Measurements from ENCODE around the gene NOSIP. TPM values are rescaled to one million over a fixed set of nuclear protein-coding genes. Genes with fewer than 3 reads are reported as not detected.

The NOSIP gene
- polyA plus RNA-seq, 1 of the 3 experiments (the other 2 are of a cell fraction), result 128 TPM

DNA sequence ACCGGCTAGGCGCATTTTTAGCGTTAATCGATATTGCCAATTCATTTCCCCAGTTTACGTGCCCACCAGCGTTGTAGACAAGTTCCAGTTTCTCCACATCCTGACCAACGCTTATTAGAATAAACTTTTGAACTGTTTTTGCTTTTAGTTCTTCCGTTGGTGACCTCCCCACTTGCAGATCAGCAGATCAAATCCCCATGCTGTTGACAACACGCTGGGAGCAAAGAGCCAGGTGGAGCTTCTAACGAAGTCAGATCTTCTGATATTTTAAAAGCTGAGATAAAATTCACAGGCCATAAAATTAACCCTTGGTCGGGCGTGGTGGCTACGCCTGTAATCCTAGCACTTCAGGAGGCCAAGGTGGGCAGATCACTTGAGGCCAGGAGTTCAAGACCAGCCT is 31.3 kb downstream of the NOSIP start:
- Histone ChIP-seq H3K4me2 (no peak overlapping the region), H3K27ac (ENCODE audit: low read depth in 2 of 2, low read length in 1 of 2) (no peak overlapping the region), H3K36me3 (replicated peaks in 1 of 2; ENCODE audit: control insufficient read depth in 1 of 2, insufficient read depth in 2 of 2, low read length in 1 of 2) (no peaks in the 10 kb centered on the region), H3K4me3 (ENCODE audit: low read depth in 2 of 2, low read length in 1 of 2) (no peak overlapping the region), H3K27me3 (ENCODE audit: insufficient read depth) (no peaks in the 10 kb centered on the region), H3K79me2 (ENCODE audit: insufficient read depth) (no peaks in the 10 kb centered on the region), H3K9me2 (no peaks in the 10 kb centered on the region), H2AFZ (ENCODE audit: low read depth) (no peak overlapping the region), H3K4me1 (ENCODE audit: control insufficient read depth in 1 of 2, insufficient read depth in 2 of 2, low read depth in 1 of 2, low read length in 1 of 2) (no peaks in the 10 kb centered on the region), H4K20me1 (ENCODE audit: insufficient read depth) (no peaks in the 10 kb centered on the region), H3K9ac (no peak overlapping the region), H3F3A (replicated peaks; ENCODE audit: insufficient read depth) (peaks cover 22% of the 10 kb centered on the region), H3K9me3 (no peaks in the 10 kb centered on the region)
- 86% methylated on average over 13 of the region's 13 CpGs for WGBS (ENCODE audit: low lambda C conversion rate)
- ChIA-PET POLR2A (interaction anchor here (0.6 to 1.7 kb wide), 2 partner anchors 28 to 53 kb away, joined by 3 to 4 read pairs; partner anchors contain the start of gene RPS11), CTCF (interaction anchor here (1.4 to 10.0 kb wide), 4 partner anchors 13 to 76 kb away, joined by 3 to 87 read pairs (median 31); partner anchors contain the start of gene FLT3LG)
- no peak for DNase-seq
- TF ChIP-seq TEAD4 (IDR thresholded peaks at IDR 0.05; ENCODE audit: borderline replicate concordance, insufficient read depth), result no peak
- no peak for TF ChIP-seq EZH2phosphoT487 (IDR thresholded peaks at IDR 0.05; ENCODE audit: borderline replicate concordance, low read depth)
- no peak for TF ChIP-seq RAD21 (IDR thresholded peaks at IDR 0.05; ENCODE audit: low read length)
- TF ChIP-seq, protein P1, sequence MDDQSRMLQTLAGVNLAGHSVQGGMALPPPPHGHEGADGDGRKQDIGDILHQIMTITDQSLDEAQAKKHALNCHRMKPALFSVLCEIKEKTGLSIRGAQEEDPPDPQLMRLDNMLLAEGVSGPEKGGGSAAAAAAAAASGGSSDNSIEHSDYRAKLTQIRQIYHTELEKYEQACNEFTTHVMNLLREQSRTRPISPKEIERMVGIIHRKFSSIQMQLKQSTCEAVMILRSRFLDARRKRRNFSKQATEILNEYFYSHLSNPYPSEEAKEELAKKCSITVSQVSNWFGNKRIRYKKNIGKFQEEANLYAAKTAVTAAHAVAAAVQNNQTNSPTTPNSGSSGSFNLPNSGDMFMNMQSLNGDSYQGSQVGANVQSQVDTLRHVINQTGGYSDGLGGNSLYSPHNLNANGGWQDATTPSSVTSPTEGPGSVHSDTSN (IDR thresholded peaks at IDR 0.05), result no peak

DNA sequence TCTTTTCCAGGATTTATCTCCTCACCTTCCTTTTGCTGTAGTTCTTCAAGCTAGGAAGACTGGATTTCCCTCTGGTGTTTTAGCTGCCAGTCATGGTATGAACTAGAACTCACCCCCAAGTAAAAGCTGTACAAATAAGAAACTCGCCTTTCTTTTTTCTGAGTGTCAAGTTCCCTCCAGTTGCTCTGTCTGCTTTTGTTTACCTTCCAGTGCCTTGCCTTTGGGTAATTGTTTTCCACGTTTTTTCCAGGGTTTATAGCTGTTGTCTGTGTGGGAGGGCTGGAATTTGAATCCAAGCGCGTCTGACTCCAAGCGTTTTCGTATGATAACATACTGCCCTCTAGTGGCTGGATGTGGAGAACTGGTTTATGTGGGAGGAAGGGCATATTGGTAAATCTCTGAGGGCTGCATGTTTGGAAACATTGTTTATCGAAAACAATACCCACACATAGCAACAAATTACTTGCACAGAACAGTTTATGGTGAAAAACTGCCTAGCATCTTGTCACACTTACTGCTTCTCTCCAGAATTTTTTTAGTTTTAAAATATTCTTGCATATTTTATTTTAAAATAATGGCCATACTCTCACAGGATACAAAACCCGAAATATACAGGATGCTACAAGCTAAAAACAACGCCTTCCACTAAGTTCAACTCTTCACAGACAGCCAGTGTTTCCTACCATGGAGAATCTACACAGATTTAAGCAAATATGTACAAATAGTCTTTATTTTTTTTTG is 33.4 kb downstream of the NOSIP start:
- H3K27ac ChIP-seq (ENCODE audit: low read depth in 2 of 2, low read length in 1 of 2), result no peak overlapping the region
- CTCF ChIA-PET, result interaction anchor here (0.6 to 10.0 kb wide), 33 partner anchors 9 to 322 kb away, joined by 3 to 87 read pairs (median 5); partner anchors contain the start of genes FCGRT, FLT3LG, NOSIP and PIH1D1
- H4K20me1 ChIP-seq (ENCODE audit: insufficient read depth), result no peaks in the 10 kb centered on the region
- no peak overlapping the region for H3K9ac ChIP-seq
- peaks cover 22% of the 10 kb centered on the region for H3F3A ChIP-seq (replicated peaks; ENCODE audit: insufficient read depth)
- H3K4me1 ChIP-seq (ENCODE audit: control insufficient read depth in 1 of 2, insufficient read depth in 2 of 2, low read depth in 1 of 2, low read length in 1 of 2), result no peaks in the 10 kb centered on the region
- WGBS (ENCODE audit: low lambda C conversion rate), result 12% methylated on average over 9 of the region's 9 CpGs
- H2AFZ ChIP-seq (ENCODE audit: low read depth), result peak overlapping the region; percentile 77; the same call in 1 of the 2 replicates
- H3K9me2 ChIP-seq, result no peaks in the 10 kb centered on the region
- no peaks in the 10 kb centered on the region for H3K36me3 ChIP-seq (replicated peaks in 1 of 2; ENCODE audit: control insufficient read depth in 1 of 2, insufficient read depth in 2 of 2, low read length in 1 of 2)
- no peaks in the 10 kb centered on the region for H3K27me3 ChIP-seq (ENCODE audit: insufficient read depth)
- H3K79me2 ChIP-seq (ENCODE audit: insufficient read depth), result no peaks in the 10 kb centered on the region
- POLR2A ChIA-PET, result interaction anchor here (0.7 to 1.6 kb wide), 4 partner anchors 16 to 51 kb away, joined by 3 to 8 read pairs (median 4); partner anchors contain the start of gene RPS11
- no peaks in the 10 kb centered on the region for H3K9me3 ChIP-seq
- DNase-seq, result peak; percentile 83
- H3K4me3 ChIP-seq (ENCODE audit: low read depth in 2 of 2, low read length in 1 of 2), result peak overlapping the region in 1 of 2 experiments; percentile 33; a peak in 1 of 4 replicates
- H3K4me2 ChIP-seq, result no peak overlapping the region
- no peak for TF ChIP-seq USF1 (IDR thresholded peaks at IDR 0.05; ENCODE audit: borderline replicate concordance, low read depth)
- TF ChIP-seq MXI1 (IDR thresholded peaks at IDR 0.05; ENCODE audit: low read depth, low read length), result peak; percentile 69; the same call in 1 of the 2 replicates
- no peak for TF ChIP-seq TEAD4 (IDR thresholded peaks at IDR 0.05; ENCODE audit: borderline replicate concordance, insufficient read depth)
- TF ChIP-seq, protein P2, sequence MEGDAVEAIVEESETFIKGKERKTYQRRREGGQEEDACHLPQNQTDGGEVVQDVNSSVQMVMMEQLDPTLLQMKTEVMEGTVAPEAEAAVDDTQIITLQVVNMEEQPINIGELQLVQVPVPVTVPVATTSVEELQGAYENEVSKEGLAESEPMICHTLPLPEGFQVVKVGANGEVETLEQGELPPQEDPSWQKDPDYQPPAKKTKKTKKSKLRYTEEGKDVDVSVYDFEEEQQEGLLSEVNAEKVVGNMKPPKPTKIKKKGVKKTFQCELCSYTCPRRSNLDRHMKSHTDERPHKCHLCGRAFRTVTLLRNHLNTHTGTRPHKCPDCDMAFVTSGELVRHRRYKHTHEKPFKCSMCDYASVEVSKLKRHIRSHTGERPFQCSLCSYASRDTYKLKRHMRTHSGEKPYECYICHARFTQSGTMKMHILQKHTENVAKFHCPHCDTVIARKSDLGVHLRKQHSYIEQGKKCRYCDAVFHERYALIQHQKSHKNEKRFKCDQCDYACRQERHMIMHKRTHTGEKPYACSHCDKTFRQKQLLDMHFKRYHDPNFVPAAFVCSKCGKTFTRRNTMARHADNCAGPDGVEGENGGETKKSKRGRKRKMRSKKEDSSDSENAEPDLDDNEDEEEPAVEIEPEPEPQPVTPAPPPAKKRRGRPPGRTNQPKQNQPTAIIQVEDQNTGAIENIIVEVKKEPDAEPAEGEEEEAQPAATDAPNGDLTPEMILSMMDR (IDR thresholded peaks at IDR 0.05), result peak; percentile 87
- TF ChIP-seq RAD21 (IDR thresholded peaks at IDR 0.05; ENCODE audit: low read length), result peak; percentile 94
- no peak for TF ChIP-seq GABPA (IDR thresholded peaks at IDR 0.05; ENCODE audit: low read depth)
- TF ChIP-seq SMC3 (IDR thresholded peaks at IDR 0.05; ENCODE audit: low read depth, low read length), result peak; percentile 93
- no peak for TF ChIP-seq MEF2A (IDR thresholded peaks at IDR 0.05; ENCODE audit: borderline replicate concordance, low read depth)
- no peak for TF ChIP-seq JUND (IDR thresholded peaks at IDR 0.05)
- TF ChIP-seq CHD2 (IDR thresholded peaks at IDR 0.05; ENCODE audit: low read length, partially characterized antibody), result no peak
- no peak for TF ChIP-seq NFIC (IDR thresholded peaks at IDR 0.05; ENCODE audit: borderline replicate concordance)
- TF ChIP-seq REST (IDR thresholded peaks at IDR 0.05; ENCODE audit: low read depth, low read length), result no peak
- TF ChIP-seq MAX (IDR thresholded peaks at IDR 0.05; ENCODE audit: low read depth), result peak; percentile 42; the same call in 1 of the 2 replicates
